ENCODE measurements around the gene UBD. TPM values are rescaled to one million over a fixed set of nuclear protein-coding genes. Genes with fewer than 3 reads are reported as not detected.

The UBD gene
- total RNA-seq: 7.8 and 31.0 TPM in 2 replicates

GRCh38 chr6:29559524-29560287, at the start of gene UBD:
UBD (minus strand) TSS chr6:29559732; CDS start chr6:29559701, 31 bp downstream.

GRCh38 chr6:29584821-29585220, 25.3 kb upstream of the UBD start, which contains the start of gene OR2H2:
OR2H2 (plus strand) TSS chr6:29585121; CDS start chr6:29587945, 2,824 bp downstream.

Other genes starting within 250 kb of the UBD start
- gene OR5V1, start 190.9 kb downstream of the UBD start, total RNA-seq: not detected in 2 replicates
- gene OR12D3, start 184.4 kb downstream of the UBD start, total RNA-seq: not detected in 2 replicates
- gene OR12D2, start 164.1 kb downstream of the UBD start, total RNA-seq: not detected in 2 replicates
- not detected in 2 replicates for gene OR12D1, start 144.8 kb downstream of the UBD start, total RNA-seq
- gene OR10C1, start 120.4 kb downstream of the UBD start, total RNA-seq: not detected in 2 replicates
- not detected in 2 replicates for gene OR11A1, start 102.7 kb downstream of the UBD start, total RNA-seq
- gene OR2H1, start 102.6 kb downstream of the UBD start, total RNA-seq: not detected in 2 replicates
- not detected in 2 replicates for gene MAS1L, start 71.8 kb downstream of the UBD start, total RNA-seq
- gene OR2H2, start 25.4 kb upstream of the UBD start, total RNA-seq: not detected in 2 replicates
- 1.4 and 4.8 TPM in 2 replicates for gene GABBR1, start 73.5 kb upstream of the UBD start, total RNA-seq
- not detected in 2 replicates for gene MOG, start 97.4 kb upstream of the UBD start, total RNA-seq
- gene ZFP57, start 121.4 kb upstream of the UBD start, total RNA-seq: not detected in 2 replicates
- gene HLA-F, start 163.7 kb upstream of the UBD start, total RNA-seq: 14.8 and 21.6 TPM in 2 replicates

Data from dermis lymphatic vessel endothelial cell (primary cell).